Measurements from ENCODE around the gene SPATA31D3. TPM values are rescaled to one million over a fixed set of nuclear protein-coding genes. Genes with fewer than 3 reads are reported as not detected.

SPATA31D3 gene
- total and polyA plus RNA-seq, 2 of the 8 experiments (the other 6 are each of a cell fraction or from before 2014, with no cell fraction given) = not detected

- TF ChIP-seq CHD7 (IDR thresholded peaks at IDR 0.05; ENCODE audit: insufficient replicate concordance, low read length) = no peak
- TF ChIP-seq SIX5 (IDR thresholded peaks at IDR 0.05; ENCODE audit: low read depth, low read length) = no peak
Measured at GRCh38 chr9:81968026-81968425, 24.7 kb downstream of the SPATA31D3 start (continued).

Measured in H1 (cell line).